SK-N-SH (cell line): ENCODE data around the gene LEO1. TPM values are rescaled to one million over a fixed set of nuclear protein-coding genes. Genes with fewer than 3 reads are reported as not detected.

Experiments used
- CTCF ChIA-PET: fragments of 300-600, 350-600 bp; formaldehyde crosslinking; extraction: SDS; loops from one replicate; lab custom pipeline; 2021; lab: Yijun Ruan, JAX
- POLR2A ChIA-PET: fragments of 350-600 bp; sonication (Branson Sonifier 250); formaldehyde crosslinking; extraction: SDS; loops from one replicate; lab custom pipeline; 2020; ENCODE audit warnings: antibody characterized with exemption, inconsistent platforms; lab: Yijun Ruan, JAX
- DNase-seq: peaks from one replicate; pipeline ENCODE4 v3.0.0; 2012
- H2AFZ ChIP-seq: fragments of 200-600 bp; sonication (generic); 2 replicates; pipeline ENCODE4 v1.8.1; 2016; ENCODE audit warnings: antibody characterized with exemption, mild to moderate bottlenecking, low read depth
- H3F3A ChIP-seq: fragments of 200-600 bp; sonication (generic); replicated peaks from 2 replicates; pipeline ENCODE3; 2016; ENCODE audit warnings: antibody characterized with exemption, mild to moderate bottlenecking; ENCODE audit not compliant: insufficient read depth
- H3K27ac ChIP-seq, 2 experiments: fragments of 200-500 bp in 1 of 2; fragments of 200-600 bp in 1 of 2; sonication (Bioruptor generic) in 1 of 2; sonication (generic), shearing (Covaris generic) in 1 of 2; 2 replicates each; pipeline versions ENCODE4 v1.5.1 to v1.6.1; 2014 to 2016; ENCODE audit warnings: low read depth in 2 of 2, inconsistent platforms in 1 of 2, low read length in 1 of 2, mild to moderate bottlenecking in 1 of 2, mixed read lengths in 1 of 2
- H3K27me3 ChIP-seq: fragments of 200-600 bp; sonication (generic), shearing (Covaris generic); 2 replicates; pipeline ENCODE4 v1.6.1; 2016; ENCODE audit warnings: mixed run types; ENCODE audit not compliant: insufficient read depth
- H3K36me3 ChIP-seq, 2 experiments: fragments of 200-500 bp in 1 of 2; fragments of 200-600 bp in 1 of 2; sonication (Bioruptor generic) in 1 of 2; sonication (generic) in 1 of 2; replicated peaks in 1 of 2; 2 replicates each; pipeline versions ENCODE3 to v1.5.1; 2014 to 2016; ENCODE audit warnings: low read length in 1 of 2, mild to moderate bottlenecking in 1 of 2; ENCODE audit not compliant: insufficient read depth in 2 of 2, control insufficient read depth in 1 of 2
- H3K4me1 ChIP-seq, 2 experiments: fragments of 200-500 bp in 1 of 2; fragments of 200-600 bp in 1 of 2; sonication (Bioruptor generic) in 1 of 2; sonication (generic), shearing (Covaris generic) in 1 of 2; 2 replicates each; pipeline versions ENCODE4 v1.5.1 to v1.6.1; 2014 to 2016; ENCODE audit warnings: low read depth in 1 of 2, low read length in 1 of 2, mixed run types in 1 of 2; ENCODE audit not compliant: insufficient read depth in 2 of 2, control insufficient read depth in 1 of 2
- H3K4me2 ChIP-seq: fragments of 200-600 bp; sonication (generic), shearing (Covaris generic); 2 replicates; pipeline ENCODE4 v1.6.1; 2017; ENCODE audit warnings: mixed run types
- H3K4me3 ChIP-seq, 2 experiments: fragments of 200-500 bp in 1 of 2; fragments of 200-600 bp in 1 of 2; sonication (Bioruptor generic) in 1 of 2; sonication (generic), shearing (Covaris generic) in 1 of 2; 2 replicates each; pipeline versions ENCODE4 v1.5.1 to v1.8.1; 2014 to 2016; ENCODE audit warnings: low read depth in 2 of 2, inconsistent platforms in 1 of 2, low read length in 1 of 2, mild to moderate bottlenecking in 1 of 2, mixed read lengths in 1 of 2, moderate library complexity in 1 of 2
- H3K79me2 ChIP-seq: fragments of 200-600 bp; sonication (generic); 2 replicates; pipeline ENCODE4 v1.8.1; 2017; ENCODE audit warnings: mild to moderate bottlenecking; ENCODE audit not compliant: insufficient read depth
- H3K9ac ChIP-seq: fragments of 200-600 bp; sonication (generic); 2 replicates; pipeline ENCODE4 v1.6.1; 2017; ENCODE audit warnings: mixed run types
- H3K9me2 ChIP-seq: fragments of 200-600 bp; sonication (generic); 2 replicates; pipeline ENCODE4 v1.6.1; 2017; ENCODE audit warnings: mixed run types
- H3K9me3 ChIP-seq: fragments of 200-600 bp; sonication (generic); 2 replicates; pipeline ENCODE4 v1.6.1; 2017; ENCODE audit warnings: mixed run types, mild to moderate bottlenecking, moderate library complexity
- H4K20me1 ChIP-seq: fragments of 200-600 bp; sonication (generic); 2 replicates; pipeline ENCODE4 v1.6.1; 2017; ENCODE audit warnings: mild to moderate bottlenecking, mixed run types; ENCODE audit not compliant: insufficient read depth
- CHD2 ChIP-seq: fragments of 150-350 bp; IDR thresholded peaks from 2 replicates; pipeline ENCODE4 v1.6.1; 2018; ENCODE audit warnings: low read length; ENCODE audit not compliant: partially characterized antibody
- CTCF ChIP-seq: fragments of 200-600 bp; sonication (generic); IDR thresholded peaks from 2 replicates; pipeline ENCODE4 v1.6.1; 2017; ENCODE audit warnings: antibody characterized with exemption, mild to moderate bottlenecking, moderate library complexity
- EP300 ChIP-seq, 2 experiments: IDR thresholded peaks; 2 replicates each; pipeline versions ENCODE4 v1.4.0 to v1.6.1; 2012; ENCODE audit warnings: borderline replicate concordance in 1 of 2, low read depth in 1 of 2, low read length in 1 of 2
- FOSL2 ChIP-seq: IDR thresholded peaks from 2 replicates; pipeline ENCODE4 v1.4.0; 2012; ENCODE audit warnings: low read depth, mild to moderate bottlenecking, moderate library complexity, borderline replicate concordance
- FOXJ3 ChIP-seq: sonication (generic); formaldehyde crosslinking; IDR thresholded peaks from 2 replicates; pipeline ENCODE4 v1.5.1; 2020; ENCODE audit warnings: mild to moderate bottlenecking, missing genetic modification reagents
- GATA2 ChIP-seq: sonication (generic); formaldehyde crosslinking; IDR thresholded peaks from 2 replicates; pipeline ENCODE4 v1.5.0; 2020; ENCODE audit warnings: mild to moderate bottlenecking, missing genetic modification reagents
- JUND ChIP-seq: IDR thresholded peaks from 2 replicates; pipeline ENCODE4 v1.4.0; 2012
- MAX ChIP-seq: IDR thresholded peaks from 2 replicates; pipeline ENCODE4 v1.4.0; 2012; ENCODE audit warnings: low read depth
- MEF2A ChIP-seq: IDR thresholded peaks from 2 replicates; pipeline ENCODE4 v1.4.0; 2012; ENCODE audit warnings: low read depth, borderline replicate concordance
- NRF1 ChIP-seq: IDR thresholded peaks from 2 replicates; pipeline ENCODE4 v1.6.1; 2012; ENCODE audit warnings: low read depth, mild to moderate bottlenecking, low read length
- POLR2AphosphoS5 ChIP-seq: IDR thresholded peaks from 2 replicates; pipeline ENCODE4 v1.6.1; 2012; ENCODE audit warnings: low read depth, low read length
- RFX5 ChIP-seq: IDR thresholded peaks from 2 replicates; pipeline ENCODE4 v1.6.1; 2012; ENCODE audit warnings: mild to moderate bottlenecking, improper control_type of control experiment, low read length
- SMC3 ChIP-seq: IDR thresholded peaks from 2 replicates; pipeline ENCODE4 v1.6.1; 2012; ENCODE audit warnings: low read depth, low read length, improper control_type of control experiment
- TAF1 ChIP-seq: IDR thresholded peaks from 2 replicates; pipeline ENCODE4 v1.6.1; 2012; ENCODE audit warnings: low read depth, mild to moderate bottlenecking, low read length, moderate library complexity, borderline replicate concordance
- TCF12 ChIP-seq: IDR thresholded peaks from 2 replicates; pipeline ENCODE4 v1.4.0; 2012
- USF1 ChIP-seq: IDR thresholded peaks from 2 replicates; pipeline ENCODE4 v1.4.0; 2012; ENCODE audit warnings: low read depth, borderline replicate concordance
- USF2 ChIP-seq: fragments of 150-350 bp; IDR thresholded peaks from 2 replicates; pipeline ENCODE4 v1.6.1; 2017; ENCODE audit warnings: antibody characterized with exemption, low read length, low read depth, borderline replicate concordance
- WGBS: methylation state at CpG from one replicate; pipeline ENCODE4 v1.1.6; 2017; ENCODE audit warnings: low lambda C conversion rate; 5-methylcytosine and 5-hydroxymethylcytosine counted together
- polyA plus RNA-seq, 3 experiments: library from polyadenylated mRNA; depleted of rRNA; stranded (reverse); fragments of >200 nt; gene quantifications; 2 replicates each; pipeline ENCODE4 v1.2.3, GENCODE V29; 2012

The LEO1 gene
- polyA plus RNA-seq, 1 of the 3 experiments (the other 2 are of a cell fraction): 6.7 TPM

GRCh38 chr15:51971375-51972133 lies at the start of gene LEO1 (continued):
- TF ChIP-seq GATA2 (0 out of 2 replicates have a peak, but pooled peaks have one; percentile 29), EP300 (IDR thresholded peaks at IDR 0.05; ENCODE audit: borderline replicate concordance in 1 of 2, low read depth in 1 of 2, low read length in 1 of 2) (no peak; a peak in 1 of 4 replicates), SMC3 (0 out of 2 replicates have a peak, but pooled peaks have one; percentile 1), POLR2AphosphoS5 (peak; percentile 90), NRF1 (peak; percentile 42), MEF2A (no peak), TAF1 (peak; percentile 92), USF2 (no peak), CTCF (peak; percentile 58), RFX5 (no peak)

GRCh38 chr15:52021128-52021671 lies 49.6 kb upstream of the LEO1 start:
- ChIA-PET CTCF (interaction anchor here (0.7 to 1.9 kb wide), 2 partner anchors 16 to 120 kb away, joined by 3 to 4 read pairs; no protein-coding TSS in a partner anchor), POLR2A (interaction anchor here (1.1 kb wide), 1 partner anchor 49 kb away, joined by 4 read pairs; the partner anchor contains the start of gene LEO1)
- TF ChIP-seq FOSL2 (peak; percentile 90), TCF12 (no peak), FOXJ3 (CRISPR knock-in tag) (no peak), MAX (0 out of 2 replicates have a peak, but pooled peaks have one; percentile 30), USF1 (no peak), JUND (peak; percentile 81), USF2 (no peak), CTCF (0 out of 2 replicates have a peak, but pooled peaks have one; percentile 7), CHD2 (no peak), NRF1 (no peak)

More at GRCh38 chr15:52021128-52021671, 49.6 kb upstream of the LEO1 start:
- Histone ChIP-seq H3K27ac (peak overlapping the region; percentile 90 to 97; a peak in 3 of 4 replicates), H3K4me2 (peak overlapping the region; percentile 74), H3K9me3 (no peaks in the 10 kb centered on the region), H3K9ac (peak overlapping the region; percentile 93), H3F3A (peaks cover 20% of the 10 kb centered on the region), H3K4me3 (peak overlapping the region; percentile 70 to 84; a peak in 3 of 4 replicates), H3K4me1 (peaks cover 10 to 11% of the 10 kb centered on the region in 2 experiments; a peak in 3 of 4 replicates), H3K79me2 (peaks cover 66% of the 10 kb centered on the region), H4K20me1 (peaks cover 46% of the 10 kb centered on the region), H2AFZ (no peak overlapping the region), H3K27me3 (no peaks in the 10 kb centered on the region), H3K36me3 (no peaks in the 10 kb centered on the region), H3K9me2 (no peaks in the 10 kb centered on the region)
- DNase-seq: peak; percentile 33
- WGBS: under 1% methylated on average over 4 of the region's 4 CpGs
